RWPE2 (cell line): ENCODE measurements around the gene RAP1GAP.

Source experiments
- ATAC-seq: fragments of 200-7000 bp; cut with Tn5 transposase; 3 replicates; pipeline ENCODE4 v1.9.1; 2021; ENCODE audit warnings: low read depth
- DNase-seq: peaks from one replicate; pipeline ENCODE4 v3.0.0-alpha.2; 2020; ENCODE audit warnings: low spot score
- H3K27ac ChIP-seq: fragments of 450-650 bp; 2 replicates; pipeline ENCODE4 v1.5.1; 2017; ENCODE audit warnings: mild to moderate bottlenecking; ENCODE audit not compliant: poor library complexity, severe bottlenecking
- H3K27me3 ChIP-seq: fragments of 250-450 bp; sonication (Bioruptor Pico); 2 replicates; pipeline ENCODE4 v1.5.1; 2021; ENCODE audit warnings: mild to moderate bottlenecking, moderate library complexity; ENCODE audit not compliant: insufficient read depth, poor library complexity, severe bottlenecking
- H3K36me3 ChIP-seq: fragments of 250-450 bp; sonication (Bioruptor Pico); 2 replicates; pipeline ENCODE4 v1.5.1; 2020; ENCODE audit warnings: low read depth, mild to moderate bottlenecking, moderate library complexity
- H3K4me1 ChIP-seq: fragments of 250-450 bp; sonication (Bioruptor Pico); 2 replicates; pipeline ENCODE4 v1.5.1; 2021; ENCODE audit warnings: mild to moderate bottlenecking, moderate library complexity; ENCODE audit not compliant: insufficient read depth, poor library complexity, severe bottlenecking
- H3K4me3 ChIP-seq: fragments of 250-450 bp; sonication (Bioruptor Pico); 2 replicates; pipeline ENCODE4 v1.5.1; 2021; ENCODE audit warnings: mild to moderate bottlenecking, moderate library complexity; ENCODE audit not compliant: severe bottlenecking
- H3K9me3 ChIP-seq: fragments of 250-450 bp; sonication (Bioruptor Pico); 2 replicates; pipeline ENCODE4 v1.5.1; 2021; ENCODE audit warnings: mild to moderate bottlenecking, moderate library complexity; ENCODE audit not compliant: severe bottlenecking
- CTCF ChIP-seq: fragments of 450-650 bp; IDR thresholded peaks from one replicate; pipeline ENCODE4 v1.5.1; 2017; ENCODE audit warnings: mild to moderate bottlenecking, moderate library complexity; ENCODE audit not compliant: poor library complexity, severe bottlenecking

RAP1GAP gene

GRCh38 chr1:21637514-21637913 lies 31.6 kb downstream of the RAP1GAP start:
- peaks cover 4% of the 10 kb centered on the region for H3K4me1 ChIP-seq
- H3K4me3 ChIP-seq, result no peak overlapping the region
- ATAC-seq, result no peak
- H3K27ac ChIP-seq, result no peak overlapping the region
- TF ChIP-seq CTCF, result no peak
- H3K27me3 ChIP-seq, result no peaks in the 10 kb centered on the region
- DNase-seq, result no peak
- no peaks in the 10 kb centered on the region for H3K9me3 ChIP-seq
- H3K36me3 ChIP-seq, result no peaks in the 10 kb centered on the region

GRCh38 chr1:21636029-21636428 lies 33.1 kb downstream of the RAP1GAP start:
- Histone ChIP-seq H3K27me3 (no peaks in the 10 kb centered on the region), H3K4me3 (no peak overlapping the region), H3K27ac (no peak overlapping the region), H3K4me1 (peaks cover 4% of the 10 kb centered on the region), H3K9me3 (no peaks in the 10 kb centered on the region), H3K36me3 (no peaks in the 10 kb centered on the region)
- no peak for TF ChIP-seq CTCF
- DNase-seq, result no peak
- no peak for ATAC-seq

GRCh38 chr1:21634806-21635535 lies 34.2 kb downstream of the RAP1GAP start:
- Histone ChIP-seq H3K4me1 (peaks cover 4% of the 10 kb centered on the region), H3K9me3 (no peaks in the 10 kb centered on the region), H3K27me3 (no peaks in the 10 kb centered on the region), H3K4me3 (no peak overlapping the region), H3K27ac (no peak overlapping the region), H3K36me3 (no peaks in the 10 kb centered on the region)
- TF ChIP-seq CTCF, result no peak
- ATAC-seq (no peak), DNase-seq (no peak)

GRCh38 chr1:21633992-21634805 lies 35.0 kb downstream of the RAP1GAP start:
- TF ChIP-seq CTCF, result no peak
- H3K27me3 ChIP-seq, result no peaks in the 10 kb centered on the region
- no peaks in the 10 kb centered on the region for H3K36me3 ChIP-seq
- H3K4me3 ChIP-seq, result no peak overlapping the region
- DNase-seq, result no peak
- H3K27ac ChIP-seq, result no peak overlapping the region
- no peak for ATAC-seq
- H3K4me1 ChIP-seq, result peaks cover under 1% of the 10 kb centered on the region
- no peaks in the 10 kb centered on the region for H3K9me3 ChIP-seq
